GM19438 (cell line): ENCODE measurements around the gene MSMP.

ENCODE experiments used
- ATAC-seq: cut with Tn5 transposase; IDR thresholded peaks from one replicate; pipeline ENCODE4 v1.9.1; 2021; ENCODE audit warnings: low read depth; ENCODE audit not compliant: unreplicated experiment

MSMP gene

DNA sequence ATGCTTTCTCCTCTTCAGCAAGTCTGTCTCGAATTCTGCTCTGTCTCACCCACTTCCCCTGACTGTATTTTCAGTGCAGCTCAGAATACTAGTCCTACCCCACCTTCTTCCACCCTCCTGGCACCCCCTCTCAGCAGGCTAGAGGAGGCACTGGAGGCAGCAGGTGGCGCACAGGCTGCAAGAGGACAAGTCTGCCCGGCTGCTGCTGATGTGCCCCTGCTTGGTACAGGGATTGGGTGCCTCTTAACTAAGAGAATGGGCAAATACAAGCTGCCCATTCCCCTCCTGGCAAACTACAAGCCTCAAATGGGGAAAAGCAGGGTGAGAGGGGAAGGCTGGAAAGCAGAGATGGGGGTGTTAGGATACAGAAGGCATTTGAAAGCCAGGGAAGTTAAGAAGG lies 27.1 kb downstream of the MSMP start:
- ATAC-seq = no peak

DNA sequence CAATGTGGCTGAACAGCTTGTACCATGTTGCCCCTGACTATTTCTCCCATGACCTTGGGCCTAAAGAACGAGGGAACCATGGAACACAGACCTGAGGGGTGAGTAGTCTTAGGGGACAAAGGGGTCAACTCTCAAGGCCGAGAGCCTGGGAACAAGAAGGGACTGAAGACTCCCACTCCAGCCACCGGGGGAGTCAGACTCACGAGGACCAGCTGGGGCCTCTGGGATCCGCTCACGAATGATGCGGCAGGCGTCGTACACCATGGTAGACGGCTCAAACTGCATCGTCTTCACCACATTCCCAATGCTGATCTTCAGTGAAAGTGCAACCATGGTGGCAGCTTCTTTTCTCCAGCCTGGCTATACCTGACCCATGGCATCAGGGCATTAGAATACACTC lies 28.7 kb downstream of the MSMP start:
- no peak for ATAC-seq

DNA sequence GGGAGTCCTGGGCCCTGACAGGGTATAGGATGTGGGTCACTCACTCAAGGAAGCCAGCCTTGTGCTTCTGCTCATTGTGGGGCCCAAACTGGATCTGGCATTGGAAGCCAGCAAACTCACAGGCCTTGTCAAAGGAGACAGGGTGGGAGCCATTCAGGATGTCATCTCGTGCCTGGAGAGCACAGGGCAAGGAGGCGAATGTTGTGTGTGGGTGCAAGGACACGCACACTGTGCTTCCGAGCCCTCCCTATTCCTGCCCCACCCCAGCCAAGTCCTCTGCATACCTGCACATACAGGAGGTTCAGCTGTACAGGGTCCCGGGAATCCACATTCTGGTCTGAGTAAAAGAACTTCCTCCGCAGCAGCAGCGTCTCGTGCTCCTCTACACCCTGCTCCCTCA lies 30.2 kb downstream of the MSMP start:
- ATAC-seq = no peak

DNA sequence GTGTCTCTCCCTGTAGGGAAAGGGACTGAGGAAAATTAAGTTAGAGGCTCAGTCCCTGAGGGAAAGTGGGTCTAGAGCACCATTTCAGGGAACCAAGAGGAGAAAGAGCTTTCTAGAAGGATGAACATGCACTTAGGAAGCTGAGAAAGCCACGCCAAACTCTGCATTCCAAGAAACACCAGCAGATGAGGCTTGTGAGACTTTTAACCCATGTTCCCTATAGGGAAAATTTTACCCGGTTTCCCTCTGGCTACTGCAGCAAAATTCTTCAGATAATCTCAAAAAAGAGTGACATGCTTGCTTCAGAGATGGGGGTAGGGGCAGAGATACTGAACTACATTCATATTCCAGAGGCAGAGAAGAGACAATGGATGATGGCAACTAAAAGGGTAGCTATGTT lies 30.6 kb downstream of the MSMP start:
- no peak for ATAC-seq

DNA sequence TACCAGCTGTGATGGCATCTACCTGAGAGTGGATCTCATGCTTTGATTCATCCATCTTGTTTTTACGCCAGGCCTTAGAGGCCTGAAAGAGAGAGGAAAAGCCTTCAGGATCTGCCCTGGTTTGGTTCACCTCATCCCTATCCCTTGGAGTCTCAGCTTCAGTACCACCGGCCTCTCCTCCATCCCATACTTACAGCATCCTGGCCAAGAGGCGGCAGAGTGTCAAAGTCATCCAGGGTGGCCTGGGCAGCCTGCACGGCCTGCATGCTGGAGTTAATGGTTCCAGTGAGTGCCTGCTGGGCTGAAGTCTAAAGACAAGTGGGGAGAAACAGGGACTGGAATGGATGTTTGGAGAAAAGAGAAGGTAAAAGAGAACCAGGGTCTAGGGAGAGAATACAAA lies 34.5 kb downstream of the MSMP start:
- no peak for ATAC-seq

DNA sequence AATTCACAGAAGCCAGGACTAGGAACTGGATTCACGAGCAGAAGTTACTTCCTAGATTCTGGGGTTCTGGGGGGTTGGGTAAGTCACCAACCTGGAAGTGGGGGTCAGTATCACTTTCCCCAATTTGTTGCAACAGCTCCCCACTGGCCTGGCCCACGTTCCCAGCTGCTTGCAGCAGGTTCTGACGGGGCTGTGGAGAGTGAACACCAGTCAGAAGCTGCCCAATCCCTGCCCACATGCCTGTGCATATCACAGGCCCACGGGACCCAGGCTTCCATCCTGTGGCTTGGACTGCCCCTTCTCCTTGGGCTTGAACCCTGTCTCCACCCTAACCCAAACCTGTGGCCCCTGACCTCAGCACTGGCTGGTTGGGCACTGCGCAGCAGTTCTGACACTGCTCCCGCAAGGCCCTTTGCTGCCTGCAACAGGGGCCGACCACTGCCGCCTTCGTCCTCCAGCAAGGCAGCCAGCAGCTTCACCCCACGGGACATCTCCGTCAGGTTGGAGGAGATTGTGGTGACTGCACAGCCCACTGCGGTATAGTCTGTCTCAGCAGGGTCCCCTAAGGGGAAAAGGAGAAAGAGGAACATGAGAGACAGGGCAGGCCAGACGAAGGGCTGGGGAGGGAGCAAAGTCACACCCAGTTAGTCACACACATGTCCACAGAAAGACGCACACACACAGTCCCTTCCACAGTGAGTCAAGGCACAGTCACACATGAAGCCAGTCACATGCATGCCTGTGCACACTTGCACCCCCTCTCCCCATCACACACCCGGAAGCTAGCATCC lies 35.2 kb downstream of the MSMP start:
- ATAC-seq = no peak

DNA sequence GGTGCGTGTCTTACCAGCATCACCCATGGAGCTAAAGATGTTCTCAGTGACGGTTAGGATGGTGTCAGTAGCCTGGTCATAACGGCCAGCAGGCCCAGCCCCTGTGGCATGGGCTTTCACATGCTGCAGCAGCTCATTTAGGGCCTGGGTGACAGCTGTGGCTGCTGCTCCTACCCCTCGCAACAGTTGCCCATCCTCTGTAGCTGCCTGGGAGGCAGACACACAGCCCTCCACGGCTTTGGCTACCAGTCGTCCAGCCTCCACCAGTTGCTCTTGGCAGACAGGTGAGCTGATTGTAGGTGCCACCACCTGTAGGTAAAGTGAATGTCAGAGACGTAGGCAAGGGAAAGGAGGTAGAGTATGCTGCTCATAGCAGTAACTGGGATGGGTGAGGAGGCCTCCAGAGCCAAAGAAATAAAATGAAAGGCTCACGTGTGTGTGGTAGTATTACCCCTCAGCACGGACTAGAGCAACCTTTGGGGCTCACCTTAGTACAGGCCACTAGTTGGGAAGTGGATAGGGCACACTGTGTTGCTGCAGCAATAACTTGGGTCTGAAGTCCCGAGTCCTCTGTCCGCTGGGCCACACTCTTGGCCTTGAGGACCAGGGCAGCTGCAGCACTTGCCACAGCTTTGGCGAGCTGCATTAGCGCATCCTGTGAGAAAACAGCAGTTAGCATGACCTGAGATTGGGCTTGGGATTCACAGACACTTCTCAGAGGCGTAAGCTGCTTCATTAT lies 36.8 kb downstream of the MSMP start:
- no peak for ATAC-seq

DNA sequence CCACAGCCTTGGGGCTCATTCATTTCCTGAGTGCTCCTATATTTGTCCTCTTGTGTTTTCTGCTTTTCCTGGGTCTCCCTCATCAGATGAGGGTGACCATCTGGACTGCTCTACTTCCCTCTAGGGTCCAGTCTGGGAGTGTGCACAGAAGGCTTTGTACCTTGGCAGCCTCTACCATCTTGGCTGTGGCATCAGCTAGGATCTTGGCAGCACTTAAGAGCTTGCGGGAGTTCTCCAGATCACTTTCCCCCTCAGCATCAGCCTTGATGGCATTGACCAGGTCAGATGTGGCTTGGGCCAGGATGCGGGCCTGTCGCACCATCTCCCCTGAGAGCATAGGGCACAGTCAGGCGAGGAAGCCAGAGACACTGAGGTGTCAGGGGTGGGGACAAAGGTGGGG lies 37.8 kb downstream of the MSMP start:
- ATAC-seq = no peak

DNA sequence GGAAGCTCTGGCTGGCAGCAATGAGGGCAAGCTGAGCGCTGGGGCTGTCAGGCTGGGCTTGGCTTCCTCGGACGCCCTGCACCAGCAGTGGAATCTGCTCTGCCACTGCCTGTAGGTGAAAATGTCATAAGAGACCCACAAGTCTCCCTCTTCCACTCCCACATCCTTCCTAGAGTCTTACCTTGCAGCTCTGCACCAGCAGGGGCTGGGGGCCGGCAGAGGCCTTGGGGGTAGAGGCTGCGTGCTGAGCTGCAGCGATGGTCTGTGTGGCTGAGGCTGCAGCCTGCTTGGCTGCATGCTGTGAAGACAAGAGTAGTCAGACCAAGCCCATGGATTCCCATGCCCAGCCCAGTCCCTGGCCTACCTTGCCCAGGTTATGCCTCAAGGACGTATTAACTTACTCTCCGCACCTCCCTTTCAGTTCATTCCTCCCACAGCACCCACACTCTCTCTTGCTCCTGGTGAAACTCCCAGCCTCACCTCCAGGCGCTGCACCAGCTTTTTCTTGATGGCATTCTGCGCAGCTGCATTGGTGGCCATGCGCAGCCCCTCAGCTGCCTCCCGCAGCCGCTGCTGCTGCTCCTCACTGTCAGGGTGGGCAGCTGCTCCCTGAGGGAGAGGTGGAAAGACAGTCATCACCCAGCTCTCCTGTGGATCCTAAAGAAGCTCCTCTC lies 39.4 kb downstream of the MSMP start:
- no peak for ATAC-seq

DNA sequence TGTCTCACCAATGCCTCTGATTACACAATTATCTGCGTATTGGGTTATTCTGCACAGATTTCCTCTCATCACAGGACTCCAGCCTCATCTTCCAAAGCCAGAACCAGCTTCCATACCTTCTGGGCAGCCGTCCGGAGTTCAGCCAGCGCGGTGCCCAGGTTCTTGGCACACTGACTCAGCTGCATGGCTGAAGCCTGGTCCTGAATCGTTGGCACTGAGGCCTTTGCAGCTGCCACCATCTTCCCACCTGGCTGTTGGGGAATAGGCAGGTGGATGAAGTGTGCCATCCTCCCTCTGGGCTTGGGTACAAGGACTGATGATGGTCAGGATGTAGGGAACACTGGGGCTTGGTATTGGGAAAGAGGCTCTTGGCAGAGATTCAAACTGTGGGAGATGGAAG lies 40.0 kb downstream of the MSMP start:
- ATAC-seq = no peak

DNA sequence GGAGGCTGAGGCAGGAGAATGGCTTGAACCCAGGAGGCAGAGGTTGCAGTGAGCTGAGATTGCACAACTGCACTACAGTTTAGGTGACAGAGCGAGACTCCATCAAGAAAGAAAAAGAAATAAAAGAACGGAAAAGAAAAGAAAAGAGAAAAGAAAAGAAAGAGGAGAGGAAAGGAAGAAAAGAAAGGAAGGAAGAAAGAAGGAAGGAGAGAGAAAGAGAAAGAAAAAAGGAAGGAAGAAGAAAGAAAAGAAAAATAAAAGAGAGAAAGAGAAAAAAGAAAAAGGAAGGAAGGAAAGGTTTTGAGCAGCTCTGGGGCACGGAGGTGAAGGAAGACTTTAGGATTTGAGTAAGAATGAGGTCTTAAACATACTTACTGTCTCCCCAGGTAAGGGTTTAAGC lies 40.5 kb downstream of the MSMP start:
- ATAC-seq = no peak

DNA sequence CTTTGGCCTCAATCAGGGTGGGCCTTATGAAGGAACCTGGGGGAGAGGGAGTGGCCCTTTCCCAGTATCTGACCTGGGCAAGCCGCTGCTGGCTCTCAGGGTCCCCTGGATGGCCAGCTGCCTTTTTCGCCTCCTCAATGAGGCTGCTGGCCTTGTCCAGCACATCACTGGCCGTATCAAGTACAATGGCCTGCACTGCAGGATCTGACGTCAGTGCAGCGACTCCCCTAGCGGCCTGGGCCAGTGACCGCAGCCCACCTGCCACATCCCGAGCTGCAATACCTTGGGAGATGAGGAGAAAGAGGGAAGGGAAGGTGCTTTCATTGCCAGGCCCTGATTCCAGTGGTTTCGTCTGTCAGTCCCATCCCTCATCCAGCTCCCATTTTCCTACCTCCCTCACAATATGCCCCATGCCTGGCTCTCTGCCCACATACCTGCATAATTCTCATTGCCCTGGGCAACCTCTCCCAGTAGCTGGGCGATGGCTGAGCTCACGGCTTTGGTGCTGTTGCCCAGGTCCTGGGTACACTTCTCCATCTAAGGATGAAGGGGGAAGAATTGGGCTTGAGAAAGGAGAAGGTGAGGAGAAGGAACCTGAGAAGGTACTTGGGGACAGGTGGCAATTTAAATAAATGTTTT lies 41.2 kb downstream of the MSMP start:
- ATAC-seq = no peak

DNA sequence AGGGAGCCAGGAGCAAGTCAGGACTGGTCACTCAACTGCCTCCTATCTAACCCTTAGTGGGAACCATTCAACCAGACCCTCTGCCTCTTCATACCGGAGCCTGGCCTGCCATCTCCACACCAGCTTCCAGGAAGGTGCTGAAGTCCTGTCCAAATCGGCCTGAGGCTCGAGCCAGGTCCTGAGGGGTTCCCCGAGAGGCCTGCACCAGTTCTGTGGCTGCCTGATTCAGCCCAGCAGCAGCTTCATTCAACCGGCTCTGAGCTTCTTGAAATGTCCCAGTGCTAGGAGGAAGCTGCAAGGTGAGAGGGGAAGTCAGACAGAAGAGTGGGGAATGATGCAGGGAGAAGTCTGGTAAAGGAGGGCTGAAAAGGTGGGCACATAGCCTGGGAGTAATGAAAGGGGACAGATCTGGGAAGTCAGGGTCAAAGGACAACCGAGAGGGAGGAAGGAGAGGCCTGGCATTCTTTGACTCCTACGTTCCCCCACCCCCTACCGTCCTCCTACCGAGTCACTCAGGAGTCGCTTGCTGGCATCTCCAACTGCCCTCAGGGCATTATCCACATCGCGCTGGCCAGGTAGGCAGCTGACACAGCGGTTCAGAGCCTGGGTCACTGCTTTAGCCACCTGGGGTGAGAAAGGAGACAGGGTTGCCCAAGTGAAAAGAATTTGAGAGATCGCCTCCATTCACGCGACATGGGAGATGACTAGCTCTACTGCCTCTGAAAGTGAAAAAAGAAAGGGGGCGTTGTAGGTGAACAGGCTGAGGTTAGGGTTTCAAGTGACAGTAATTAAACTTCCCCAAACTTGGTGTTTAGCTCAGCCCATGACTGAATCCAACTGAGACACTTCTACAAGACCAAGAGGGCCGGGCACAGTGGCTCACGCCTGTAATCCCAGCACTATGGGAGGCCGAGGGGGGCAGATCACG lies 42.3 kb downstream of the MSMP start:
- ATAC-seq = no peak

DNA sequence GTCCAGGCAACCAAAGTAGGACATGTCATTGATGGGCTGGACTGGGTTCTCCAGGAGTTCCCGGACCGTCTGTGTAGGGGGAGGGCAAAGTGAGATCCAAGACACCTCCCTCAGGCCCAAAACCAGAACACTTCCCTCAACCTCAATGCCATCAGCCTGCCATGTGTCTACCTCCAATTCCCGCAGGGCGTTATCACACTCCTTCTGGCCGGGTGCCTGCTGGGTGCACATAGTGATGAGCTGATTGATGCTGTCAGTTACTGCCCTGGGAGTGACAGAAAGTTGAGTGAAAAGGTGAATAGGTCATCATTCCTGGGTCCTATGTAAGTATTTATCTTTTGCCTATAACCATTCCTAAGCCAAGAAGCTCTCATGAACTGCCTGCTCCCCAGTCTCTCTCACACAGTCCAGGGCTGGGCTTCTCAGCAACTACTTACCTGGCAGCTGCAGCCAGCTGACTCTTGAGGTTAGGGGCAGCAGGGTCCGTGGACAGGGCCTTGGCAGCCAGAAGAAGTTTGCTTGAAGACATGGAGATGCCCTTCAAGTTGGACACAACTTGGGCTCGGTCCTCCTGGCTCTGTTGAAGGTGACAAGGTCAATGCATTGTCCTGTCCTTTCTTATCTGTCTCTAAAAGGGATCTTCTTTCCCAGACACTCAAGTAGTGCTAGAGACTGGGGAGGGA lies 43.1 kb downstream of the MSMP start:
- no peak for ATAC-seq

DNA sequence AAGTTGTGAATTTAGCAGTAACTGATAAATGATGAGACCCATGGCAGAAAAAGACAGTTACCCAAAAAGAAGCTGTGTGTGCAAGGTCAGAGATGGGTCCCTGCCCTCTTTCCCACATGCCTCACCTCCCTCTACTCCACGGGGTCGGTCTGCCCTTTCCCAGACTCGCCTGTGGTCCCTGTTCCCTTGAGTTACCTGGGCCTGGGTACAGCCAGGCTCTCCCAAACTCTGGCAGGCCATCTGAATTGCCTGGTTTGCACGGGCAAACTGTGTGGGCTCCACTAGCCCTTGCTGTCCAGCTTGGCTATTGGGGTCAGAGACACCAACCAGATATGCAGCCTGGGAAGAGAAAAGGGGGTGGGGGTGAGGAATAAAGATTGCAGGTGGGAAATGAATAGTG lies 45.9 kb downstream of the MSMP start:
- no peak for ATAC-seq

DNA sequence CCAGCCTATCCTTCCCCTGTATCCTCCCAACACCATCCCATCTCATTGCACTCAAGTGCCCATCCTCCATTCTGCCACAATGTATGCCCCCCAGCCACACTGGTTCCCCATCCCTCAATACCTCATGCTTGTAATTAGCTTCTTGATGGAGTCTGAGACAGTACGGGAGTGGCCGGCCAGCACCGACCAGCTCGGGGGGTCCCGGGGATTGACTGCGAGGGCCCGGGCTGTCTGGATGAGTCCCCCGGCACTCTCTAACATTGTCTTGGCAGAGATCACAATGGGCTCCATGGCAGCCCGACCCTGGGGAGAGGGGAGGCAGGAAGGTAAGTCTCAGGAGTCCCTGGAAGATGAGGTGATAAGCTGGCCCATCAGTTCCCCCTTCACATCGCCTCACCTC lies 47.1 kb downstream of the MSMP start:
- ATAC-seq = no peak

DNA sequence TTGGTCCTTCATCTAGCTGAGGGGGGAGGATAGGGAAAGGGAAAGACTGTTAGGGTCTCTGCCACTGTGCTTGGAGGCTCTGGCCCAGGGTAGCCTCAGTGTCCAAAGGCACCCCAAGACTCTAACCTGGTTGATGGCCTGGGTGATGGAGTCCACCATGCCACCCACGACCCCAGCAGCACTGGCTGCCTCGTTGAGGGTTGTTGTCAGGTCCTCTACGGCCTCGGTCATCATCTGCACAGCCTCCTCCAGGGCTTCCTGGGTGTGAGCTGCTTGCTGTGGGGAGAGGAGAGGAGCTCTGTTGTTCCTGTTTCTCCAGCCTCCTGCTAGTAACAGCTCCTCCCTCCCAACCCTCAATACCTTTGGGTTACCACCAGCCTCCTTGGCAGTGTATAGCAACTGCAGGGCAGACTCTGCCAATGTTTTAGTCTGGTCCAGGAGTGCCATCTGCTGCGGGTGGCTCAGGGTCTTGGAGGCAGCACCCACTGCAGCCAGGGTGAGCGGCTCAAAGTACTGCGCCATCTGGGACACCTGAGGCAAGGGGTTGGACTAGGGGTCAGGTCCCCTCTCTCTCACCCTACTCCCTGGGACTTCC lies 48.1 kb downstream of the MSMP start:
- ATAC-seq = no peak

DNA sequence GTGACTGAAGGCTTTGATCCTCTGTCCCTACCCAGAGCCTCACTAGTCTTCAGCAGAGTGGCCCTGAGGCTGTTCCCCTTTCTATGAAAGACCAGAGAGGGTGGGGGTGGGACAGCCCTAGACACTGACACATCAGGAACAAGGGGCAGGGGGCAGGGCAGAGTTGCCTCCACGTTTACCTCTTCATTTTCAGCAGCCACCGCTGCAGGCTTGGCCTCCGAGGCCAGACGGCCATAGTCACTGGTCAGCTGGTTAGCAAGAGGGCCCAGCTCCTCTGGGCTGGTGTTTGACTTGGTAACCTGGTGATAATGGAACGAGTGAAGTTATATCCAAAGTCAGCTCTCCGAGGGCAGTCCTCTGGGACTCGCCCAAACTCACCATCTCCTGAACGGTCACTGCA lies 48.7 kb downstream of the MSMP start:
- ATAC-seq = no peak
